KOPT-K1 (cell line): ENCODE data around the gene AFAP1L2.
A peak's percentile ranks its signal among the peaks of the same experiment; 100 is the strongest.

Experiments
- H3K27ac ChIP-seq: fragments of 200-600 bp; sonication (generic); 2 replicates; pipeline ENCODE4 v1.5.1; 2016; ENCODE audit warnings: antibody characterized with exemption, mild to moderate bottlenecking, low read depth, low read length; ENCODE audit not compliant: poor library complexity, severe bottlenecking
- H3K36me3 ChIP-seq: fragments of 200-600 bp; sonication (generic); 2 replicates; pipeline ENCODE4 v1.5.1; 2017; ENCODE audit warnings: antibody characterized with exemption, mild to moderate bottlenecking, low read length, moderate library complexity; ENCODE audit not compliant: insufficient read depth
- H3K9me3 ChIP-seq: fragments of 200-600 bp; sonication (generic); 2 replicates; pipeline ENCODE4 v1.5.1; 2017; ENCODE audit warnings: antibody characterized with exemption, low read length, mild to moderate bottlenecking; ENCODE audit not compliant: insufficient read depth, poor library complexity, severe bottlenecking

The AFAP1L2 gene

DNA sequence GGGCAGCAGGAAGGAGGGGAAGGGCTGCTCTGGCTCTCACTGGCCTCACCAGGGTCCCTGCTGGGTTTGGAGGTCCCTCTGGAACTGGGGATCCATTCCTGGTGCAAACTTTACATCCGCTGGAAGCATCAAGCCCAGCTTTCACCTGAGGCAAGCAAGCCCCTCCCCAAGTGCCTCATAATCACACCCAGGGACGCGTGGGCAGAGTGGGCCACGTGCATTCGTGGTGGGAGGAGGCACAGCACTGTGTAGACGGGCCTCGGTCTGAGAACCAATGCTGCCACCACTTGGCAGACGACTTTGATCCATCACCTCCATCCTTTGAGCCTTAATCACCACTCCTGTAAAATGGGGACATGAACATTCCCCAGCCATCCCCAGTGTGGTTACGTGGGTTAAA is 91.2 kb downstream of the AFAP1L2 start:
- Histone ChIP-seq H3K9me3 (no peaks in the 10 kb centered on the region), H3K36me3 (no peaks in the 10 kb centered on the region), H3K27ac (no peak overlapping the region)

- H3K9me3 ChIP-seq, result no peaks in the 10 kb centered on the region
- H3K27ac ChIP-seq, result no peak overlapping the region
These were observed 92.6 kb downstream of the AFAP1L2 start for GRCh38 chr10:114311496-114312209.

DNA sequence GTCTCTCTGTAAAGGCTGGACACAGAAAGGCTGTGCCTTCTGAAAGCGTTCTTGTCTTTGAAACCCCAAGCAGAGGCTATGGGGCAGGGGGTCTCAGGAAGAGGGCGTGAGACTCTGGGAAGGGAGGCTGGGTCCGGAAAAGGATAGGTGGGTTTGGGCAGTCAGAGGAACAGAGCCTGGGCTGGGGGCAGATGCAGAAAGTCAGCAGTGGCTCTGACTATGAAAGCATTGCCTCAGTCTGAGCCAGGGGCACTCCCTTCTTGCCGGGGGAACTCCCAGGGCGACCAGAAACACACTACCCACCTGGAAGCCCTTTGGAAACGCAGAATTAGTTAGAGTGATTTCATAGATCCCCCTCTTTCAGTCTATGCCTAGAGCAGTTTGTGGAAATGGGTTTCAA is 93.3 kb downstream of the AFAP1L2 start:
- H3K36me3 ChIP-seq, result no peaks in the 10 kb centered on the region
- H3K9me3 ChIP-seq, result no peaks in the 10 kb centered on the region
- no peak overlapping the region for H3K27ac ChIP-seq

More at GRCh38 chr10:114311496-114312209, 92.6 kb downstream of the AFAP1L2 start:
- no peaks in the 10 kb centered on the region for H3K36me3 ChIP-seq

- Histone ChIP-seq H3K27ac (no peak overlapping the region), H3K9me3 (no peaks in the 10 kb centered on the region), H3K36me3 (no peaks in the 10 kb centered on the region)
These were observed 94.0 kb downstream of the AFAP1L2 start for GRCh38 chr10:114310346-114310745.

DNA sequence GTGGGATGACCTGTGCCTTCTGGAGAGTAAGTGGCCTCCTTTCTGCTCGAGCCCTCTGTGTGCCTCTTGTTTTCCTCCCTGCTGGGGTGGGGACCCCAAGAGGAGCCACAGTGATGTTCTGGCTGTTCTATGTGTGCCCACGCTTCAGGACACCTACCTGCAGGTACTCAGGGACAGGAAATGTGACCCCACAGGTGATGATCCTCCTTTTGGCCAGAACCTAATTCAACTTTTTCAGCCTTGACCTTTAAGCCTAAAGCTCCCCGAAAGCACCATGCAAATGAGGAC is 95.0 kb downstream of the AFAP1L2 start:
- H3K27ac ChIP-seq, result no peak overlapping the region
- no peaks in the 10 kb centered on the region for H3K36me3 ChIP-seq

DNA sequence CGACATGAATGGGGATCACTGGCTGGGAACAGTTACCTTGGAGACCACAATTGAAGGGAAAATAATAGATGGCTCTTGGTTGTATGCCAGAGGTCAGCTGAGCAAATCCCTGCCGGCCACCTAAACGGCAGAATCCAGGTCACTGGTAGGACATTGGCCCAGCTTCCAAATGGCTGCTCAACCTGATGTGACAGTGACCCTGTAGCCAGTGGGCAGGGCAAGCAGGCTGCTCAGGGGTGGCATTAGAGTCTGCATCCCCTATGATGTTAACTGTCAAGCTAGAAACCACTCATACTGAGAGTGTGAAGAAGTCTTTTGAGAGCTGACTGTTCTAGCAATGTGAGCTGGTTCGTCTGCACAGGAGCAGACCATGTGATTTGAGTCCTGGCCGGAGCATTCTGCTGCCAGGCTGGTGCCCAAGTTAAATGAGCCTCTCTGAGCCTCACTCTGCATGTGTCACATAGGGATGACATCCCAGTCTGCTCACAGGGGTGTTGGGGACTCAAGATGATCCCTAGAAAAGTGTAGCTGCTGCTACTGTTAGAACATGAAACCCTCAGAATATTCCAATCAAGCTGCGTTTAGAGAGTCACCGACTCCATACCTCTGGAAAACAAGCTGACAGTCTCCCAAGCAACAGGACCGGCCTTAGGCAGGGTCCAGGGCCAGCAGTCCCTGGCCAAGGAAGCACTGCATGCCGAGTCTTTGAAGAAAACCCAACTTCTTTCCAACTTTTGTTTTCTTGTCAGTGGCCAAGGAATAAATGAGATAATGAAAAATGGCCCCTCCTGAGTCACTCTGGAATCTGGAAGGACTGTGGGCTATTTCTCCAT is 95.6 kb downstream of the AFAP1L2 start:
- H3K9me3 ChIP-seq, result no peaks in the 10 kb centered on the region
- H3K36me3 ChIP-seq, result no peaks in the 10 kb centered on the region
- no peak overlapping the region for H3K27ac ChIP-seq

More for the DNA sequence above, 95.0 kb downstream of the AFAP1L2 start:
- H3K9me3 ChIP-seq, result no peaks in the 10 kb centered on the region

- no peaks in the 10 kb centered on the region for H3K36me3 ChIP-seq
- no peak overlapping the region for H3K27ac ChIP-seq
These were observed 96.6 kb downstream of the AFAP1L2 start for GRCh38 chr10:114307731-114308130.

DNA sequence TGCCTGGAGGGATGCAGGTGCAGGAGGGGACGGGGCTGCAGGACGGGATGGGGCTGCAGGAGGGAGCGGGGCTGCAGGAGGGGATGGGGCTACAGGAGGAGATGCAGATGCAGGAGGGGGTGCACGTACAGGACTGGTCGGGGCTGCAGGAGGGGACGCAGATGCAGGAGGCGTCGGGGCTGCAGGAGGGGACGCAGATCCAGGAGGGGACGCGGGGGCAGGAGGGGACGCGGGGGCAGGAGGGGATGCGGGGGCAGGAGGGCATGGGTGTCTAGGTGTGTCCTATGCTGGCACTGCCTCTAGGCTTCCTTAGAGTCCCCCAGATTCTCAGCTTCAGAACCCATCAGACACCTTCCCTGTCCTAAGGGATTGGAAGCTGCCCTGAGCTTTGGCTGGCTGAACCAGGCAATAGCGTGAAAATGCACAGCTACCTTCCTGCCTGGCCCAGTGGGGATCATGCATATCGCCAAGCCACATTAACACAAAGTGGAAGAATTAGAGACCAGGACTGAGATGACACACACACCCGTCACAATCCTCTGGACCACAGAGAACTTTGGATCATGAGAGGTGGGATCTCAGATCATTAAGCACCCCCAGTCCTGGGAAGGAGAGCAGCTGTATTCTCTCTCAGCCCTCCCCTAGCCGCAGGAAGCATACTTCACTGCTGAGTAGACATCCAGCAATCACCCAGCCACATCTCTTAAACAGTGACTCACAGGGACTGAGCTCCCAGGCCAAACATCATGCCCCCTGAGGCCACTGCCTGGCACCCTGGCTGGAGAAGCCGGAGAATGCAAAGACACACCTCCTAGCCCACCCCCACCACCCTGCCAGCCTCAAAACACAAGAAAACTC is 98.0 kb downstream of the AFAP1L2 start:
- Histone ChIP-seq H3K27ac (no peak overlapping the region), H3K9me3 (no peaks in the 10 kb centered on the region)

More at GRCh38 chr10:114307731-114308130, 96.6 kb downstream of the AFAP1L2 start:
- no peaks in the 10 kb centered on the region for H3K9me3 ChIP-seq

DNA sequence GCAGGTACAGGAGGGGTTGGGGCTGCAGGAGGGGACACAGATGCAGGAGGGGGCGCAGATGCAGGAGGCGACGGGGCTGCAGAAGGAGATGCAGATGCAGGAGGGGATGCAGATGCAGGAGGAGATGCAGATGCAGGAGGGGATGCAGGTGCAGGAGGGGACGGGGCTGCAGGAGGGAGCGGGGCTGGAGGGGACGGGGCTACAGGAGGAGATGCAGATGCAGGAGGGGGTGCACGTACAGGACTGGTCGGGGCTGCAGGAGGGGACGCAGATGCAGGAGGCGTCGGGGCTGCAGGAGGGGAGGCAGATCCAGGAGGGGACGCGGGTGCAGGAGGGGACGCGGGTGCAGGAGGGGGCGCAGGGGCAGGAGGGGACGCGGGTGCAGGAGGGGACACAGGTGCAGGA is 98.8 kb downstream of the AFAP1L2 start:
- Histone ChIP-seq H3K27ac (no peak overlapping the region), H3K36me3 (no peaks in the 10 kb centered on the region), H3K9me3 (no peaks in the 10 kb centered on the region)

More for the DNA sequence above, 98.0 kb downstream of the AFAP1L2 start:
- no peaks in the 10 kb centered on the region for H3K36me3 ChIP-seq

DNA sequence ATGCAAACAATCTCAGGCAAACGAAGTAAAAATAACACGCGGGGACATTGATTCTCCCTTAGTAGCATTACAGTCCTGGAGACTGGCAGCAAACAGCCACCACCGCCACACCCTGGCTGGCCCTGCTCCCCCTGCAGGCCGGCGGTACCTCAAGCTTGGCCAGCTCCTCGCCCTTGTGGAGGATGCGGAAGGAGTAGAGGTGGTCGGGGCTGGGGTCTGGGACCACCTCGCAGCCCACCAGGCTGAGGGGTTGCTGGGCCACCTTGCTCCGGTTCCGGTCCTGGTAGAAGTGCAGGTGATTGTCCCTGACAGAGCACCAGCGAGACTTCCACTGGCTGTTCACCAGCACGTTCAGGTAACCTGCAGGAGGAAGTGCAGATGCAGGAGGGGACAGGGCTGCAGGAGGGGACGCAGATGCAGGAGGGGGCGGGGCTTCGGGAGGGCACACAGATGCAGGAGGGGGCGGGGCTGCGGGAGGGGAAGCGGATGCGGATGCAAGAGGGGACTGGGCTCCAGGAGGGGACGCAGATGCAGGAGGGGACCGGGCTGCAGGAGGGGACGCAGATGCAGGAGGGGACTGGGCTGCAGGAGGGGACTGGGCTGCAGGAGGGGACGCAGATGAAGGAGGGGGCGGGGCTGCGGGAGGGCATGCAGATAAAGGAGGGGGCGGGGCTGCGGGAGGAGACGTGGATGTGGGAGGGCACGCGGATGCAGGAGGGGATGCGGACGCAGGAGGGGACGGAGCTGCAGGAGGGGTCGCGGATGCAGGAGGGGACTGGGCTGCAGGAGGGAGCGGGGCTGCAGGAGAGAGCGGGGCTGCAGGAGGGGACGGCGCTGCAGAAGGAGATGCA is 99.5 kb downstream of the AFAP1L2 start:
- Histone ChIP-seq H3K27ac (peak overlapping the region; percentile 25), H3K9me3 (no peaks in the 10 kb centered on the region)

DNA sequence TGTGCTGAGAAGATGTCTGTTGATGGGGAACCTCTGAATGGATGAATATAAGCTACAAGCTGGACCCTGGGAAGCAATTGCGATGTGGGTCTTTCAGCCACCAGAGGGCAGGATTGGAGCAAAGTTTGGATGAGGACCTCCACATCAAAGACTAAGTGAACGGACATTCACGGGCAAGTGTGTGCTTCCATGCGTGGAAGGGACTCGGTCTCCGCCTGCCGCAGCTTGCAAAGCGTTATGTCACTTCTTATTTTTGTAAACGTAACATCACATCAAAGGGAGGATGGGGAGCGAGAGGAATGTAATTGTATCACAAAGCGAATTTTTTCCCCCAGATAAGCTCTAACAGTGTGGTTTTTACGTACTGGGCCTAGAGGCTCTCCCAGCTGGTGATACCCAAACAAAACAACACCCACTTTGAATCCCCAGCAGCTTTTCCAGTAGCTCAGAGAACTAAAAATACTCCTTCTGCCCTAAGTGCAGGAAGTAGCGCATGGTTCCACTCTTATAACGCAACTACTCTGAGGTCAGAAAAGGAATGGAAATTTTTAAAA is 100.2 kb downstream of the AFAP1L2 start:
- Histone ChIP-seq H3K27ac (peak overlapping the region; percentile 25), H3K9me3 (no peaks in the 10 kb centered on the region), H3K36me3 (no peaks in the 10 kb centered on the region)

More for the DNA sequence above, 99.5 kb downstream of the AFAP1L2 start:
- no peaks in the 10 kb centered on the region for H3K36me3 ChIP-seq

GRCh38 chr10:114303556-114303955 is 100.7 kb downstream of the AFAP1L2 start:
- H3K9me3 ChIP-seq, result no peaks in the 10 kb centered on the region
- no peaks in the 10 kb centered on the region for H3K36me3 ChIP-seq
- H3K27ac ChIP-seq, result no peak overlapping the region

DNA sequence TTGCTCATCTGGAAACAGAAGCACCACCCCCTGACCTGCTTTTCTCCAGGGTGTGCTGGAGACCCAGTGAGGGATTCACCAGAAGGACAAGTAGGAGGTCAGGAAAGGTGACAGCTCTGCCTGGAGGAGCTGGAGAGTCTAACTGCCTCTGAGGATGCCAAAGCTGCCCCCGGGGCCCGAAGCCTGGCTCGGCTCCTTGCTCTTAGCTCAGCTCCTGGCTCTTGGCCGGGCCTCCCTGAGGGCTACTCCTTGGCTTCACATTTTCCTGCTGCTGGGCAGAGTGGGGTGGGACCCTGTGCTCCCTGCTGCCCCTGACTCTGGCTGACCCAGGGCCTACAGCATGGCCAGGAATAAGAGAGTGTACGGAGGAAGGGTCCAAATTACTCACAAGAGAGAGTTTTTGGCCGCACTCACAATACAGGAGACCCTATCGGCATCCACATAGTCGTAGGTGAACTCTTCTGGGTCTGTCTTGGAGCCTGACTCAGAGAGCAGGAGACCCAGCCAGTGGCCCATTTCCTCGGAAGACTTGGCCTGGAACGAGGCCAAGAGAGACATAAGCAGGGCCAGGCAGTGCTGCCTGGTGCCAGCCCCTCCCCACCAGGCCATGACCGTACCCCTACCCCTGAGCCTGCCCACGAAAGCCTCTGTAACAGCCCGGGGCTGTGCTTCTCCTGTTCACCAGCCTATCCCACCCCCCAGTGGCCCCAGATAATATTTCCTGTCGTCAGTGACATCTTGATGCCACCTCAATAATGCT is 102.2 kb downstream of the AFAP1L2 start:
- H3K27ac ChIP-seq, result no peak overlapping the region
- H3K36me3 ChIP-seq, result no peaks in the 10 kb centered on the region
- no peaks in the 10 kb centered on the region for H3K9me3 ChIP-seq
